WERI-Rb-1 (cell line): Measurements from ENCODE around the gene PACS1.
"Not testable (repeated sequence)": the region's sequence is repeated elsewhere in the genome, so short reads cannot be mapped to it uniquely, and the experiment has no call there.

Experiments
- DNase-seq: peaks from one replicate; pipeline ENCODE4 v3.0.0-alpha.2; 2020
- H3K27ac ChIP-seq: fragments of 250-450 bp; sonication (Bioruptor Pico); 2 replicates; pipeline ENCODE4 v1.5.1; 2020; ENCODE audit warnings: mild to moderate bottlenecking, moderate library complexity
- H3K27me3 ChIP-seq: fragments of 250-450 bp; sonication (Bioruptor Pico); 2 replicates; pipeline ENCODE4 v1.5.1; 2021; ENCODE audit warnings: mild to moderate bottlenecking, low read depth, moderate library complexity; ENCODE audit not compliant: insufficient read depth, severe bottlenecking
- H3K36me3 ChIP-seq: fragments of 250-450 bp; sonication (Bioruptor Pico); 2 replicates; pipeline ENCODE4 v1.5.1; 2020; ENCODE audit warnings: mild to moderate bottlenecking, moderate library complexity
- H3K4me3 ChIP-seq: 2 replicates; pipeline ENCODE4 v1.5.1; 2011; ENCODE audit warnings: low read depth, mild to moderate bottlenecking, control low read depth, low read length
- H3K9me3 ChIP-seq: fragments of 250-450 bp; sonication (Bioruptor Pico); 2 replicates; pipeline ENCODE4 v1.5.1; 2021; ENCODE audit warnings: mild to moderate bottlenecking, moderate library complexity; ENCODE audit not compliant: severe bottlenecking
- TF ChIP-seq, protein P1 (sequence below): IDR thresholded peaks from 2 replicates; pipeline ENCODE4 v1.5.1; 2011; ENCODE audit warnings: low read depth, mild to moderate bottlenecking, control low read depth, inconsistent platforms, low read length

PACS1 gene

DNA sequence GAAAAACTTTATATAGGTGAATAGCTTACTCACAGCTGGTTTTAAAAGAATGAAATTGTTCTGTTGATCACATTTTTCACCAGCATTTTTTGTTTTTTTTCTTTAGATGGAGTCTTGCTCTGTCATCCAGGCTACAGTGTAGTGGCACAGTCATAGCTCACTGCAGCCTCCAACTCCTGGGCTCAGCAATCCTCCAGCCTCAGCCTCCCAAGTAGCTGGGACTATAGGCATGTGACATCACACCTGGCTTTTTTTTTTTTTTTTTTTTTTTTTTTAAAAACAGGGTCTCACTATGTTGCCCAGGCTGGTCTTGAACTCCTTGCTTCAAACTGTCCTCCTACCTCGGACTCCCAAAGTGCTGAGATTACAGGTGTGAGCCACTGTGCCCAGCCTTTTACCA is 3.6 kb downstream of the PACS1 start:
- Histone ChIP-seq H3K27me3 (no peaks in the 10 kb centered on the region), H3K27ac (no peak overlapping the region), H3K36me3 (peaks cover 44% of the 10 kb centered on the region), H3K4me3 (no peak overlapping the region), H3K9me3 (no peaks in the 10 kb centered on the region)
- no peak for DNase-seq
- TF ChIP-seq, protein P1, sequence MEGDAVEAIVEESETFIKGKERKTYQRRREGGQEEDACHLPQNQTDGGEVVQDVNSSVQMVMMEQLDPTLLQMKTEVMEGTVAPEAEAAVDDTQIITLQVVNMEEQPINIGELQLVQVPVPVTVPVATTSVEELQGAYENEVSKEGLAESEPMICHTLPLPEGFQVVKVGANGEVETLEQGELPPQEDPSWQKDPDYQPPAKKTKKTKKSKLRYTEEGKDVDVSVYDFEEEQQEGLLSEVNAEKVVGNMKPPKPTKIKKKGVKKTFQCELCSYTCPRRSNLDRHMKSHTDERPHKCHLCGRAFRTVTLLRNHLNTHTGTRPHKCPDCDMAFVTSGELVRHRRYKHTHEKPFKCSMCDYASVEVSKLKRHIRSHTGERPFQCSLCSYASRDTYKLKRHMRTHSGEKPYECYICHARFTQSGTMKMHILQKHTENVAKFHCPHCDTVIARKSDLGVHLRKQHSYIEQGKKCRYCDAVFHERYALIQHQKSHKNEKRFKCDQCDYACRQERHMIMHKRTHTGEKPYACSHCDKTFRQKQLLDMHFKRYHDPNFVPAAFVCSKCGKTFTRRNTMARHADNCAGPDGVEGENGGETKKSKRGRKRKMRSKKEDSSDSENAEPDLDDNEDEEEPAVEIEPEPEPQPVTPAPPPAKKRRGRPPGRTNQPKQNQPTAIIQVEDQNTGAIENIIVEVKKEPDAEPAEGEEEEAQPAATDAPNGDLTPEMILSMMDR: no peak

- DNase-seq: no peak
- Histone ChIP-seq H3K27me3 (no peaks in the 10 kb centered on the region), H3K27ac (no peak overlapping the region), H3K36me3 (peaks cover 44% of the 10 kb centered on the region), H3K9me3 (no peaks in the 10 kb centered on the region), H3K4me3 (no peak overlapping the region)
- TF ChIP-seq, protein P1: no peak
Measured at GRCh38 chr11:66075273-66075672, 5.2 kb downstream of the PACS1 start.

DNA sequence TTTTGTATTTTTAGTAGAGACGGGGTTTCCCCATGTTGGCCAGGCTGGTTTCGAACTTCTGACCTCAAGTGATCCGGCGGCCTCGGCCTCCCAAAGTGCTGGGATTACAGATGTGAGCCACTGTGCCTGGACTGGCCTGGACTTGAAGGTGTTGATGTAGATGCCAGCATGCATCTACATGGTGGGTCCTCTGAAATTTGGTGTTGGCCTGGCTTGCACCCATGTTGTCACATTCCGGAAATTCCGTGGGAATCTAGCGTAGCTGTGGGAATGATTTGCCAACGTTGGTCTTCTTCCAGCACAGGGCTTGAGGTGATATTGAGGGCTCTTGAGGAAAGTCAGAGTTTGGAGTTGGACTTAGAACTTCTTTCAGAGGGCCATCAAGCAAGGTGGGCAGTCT is 6.5 kb downstream of the PACS1 start:
- no peak for DNase-seq
- Histone ChIP-seq H3K27ac (no peak overlapping the region), H3K36me3 (peaks cover 44% of the 10 kb centered on the region), H3K27me3 (no peaks in the 10 kb centered on the region), H3K9me3 (no peaks in the 10 kb centered on the region), H3K4me3 (no peak overlapping the region)
- TF ChIP-seq, protein P1: no peak

GRCh38 chr11:66077927-66078326 is 7.9 kb downstream of the PACS1 start:
- Histone ChIP-seq H3K9me3 (no peaks in the 10 kb centered on the region), H3K36me3 (peaks cover 39% of the 10 kb centered on the region), H3K4me3 (no peak overlapping the region), H3K27me3 (no peaks in the 10 kb centered on the region), H3K27ac (no peak overlapping the region)
- no peak for DNase-seq
- TF ChIP-seq, protein P1: no peak

DNA sequence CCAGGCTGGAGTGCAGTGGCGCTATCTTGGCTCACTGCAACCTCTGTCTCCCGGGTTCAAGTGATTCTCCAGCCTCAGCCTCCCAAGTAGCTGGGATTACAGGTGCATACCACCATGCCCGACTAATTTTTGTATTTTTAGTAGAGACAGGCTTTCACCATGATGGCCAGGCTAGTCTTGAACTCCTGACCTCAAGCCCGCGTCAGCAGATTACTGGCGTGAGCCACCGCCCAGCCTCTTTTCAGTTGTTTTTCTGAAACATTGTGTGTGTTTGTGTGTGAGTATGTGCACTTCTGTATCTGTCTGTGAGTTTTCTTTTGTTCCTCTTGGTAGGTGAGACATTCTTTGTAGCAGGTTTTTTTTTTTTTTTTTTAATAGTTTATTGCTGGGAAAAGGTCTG is 8.9 kb downstream of the PACS1 start:
- H3K36me3 ChIP-seq: peaks cover 34% of the 10 kb centered on the region
- not testable (repeated sequence) for H3K27me3 ChIP-seq, H3K4me3 ChIP-seq, DNase-seq, H3K27ac ChIP-seq, H3K9me3 ChIP-seq

GRCh38 chr11:66080055-66080817 is 10.2 kb downstream of the PACS1 start:
- H3K27me3 ChIP-seq: no peaks in the 10 kb centered on the region
- no peak overlapping the region for H3K27ac ChIP-seq
- no peak for DNase-seq
- TF ChIP-seq, protein P1: no peak
- no peak overlapping the region for H3K4me3 ChIP-seq
- H3K9me3 ChIP-seq: no peaks in the 10 kb centered on the region
- H3K36me3 ChIP-seq: peaks cover 25% of the 10 kb centered on the region
